NCI-H1048 (cell line): Measurements from ENCODE around the gene ARHGAP40.

ENCODE experiments used
- DNase-seq: peaks from one replicate; lab custom pipeline; 2025; lab: John Stamatoyannopoulos, UW

The ARHGAP40 gene

DNA sequence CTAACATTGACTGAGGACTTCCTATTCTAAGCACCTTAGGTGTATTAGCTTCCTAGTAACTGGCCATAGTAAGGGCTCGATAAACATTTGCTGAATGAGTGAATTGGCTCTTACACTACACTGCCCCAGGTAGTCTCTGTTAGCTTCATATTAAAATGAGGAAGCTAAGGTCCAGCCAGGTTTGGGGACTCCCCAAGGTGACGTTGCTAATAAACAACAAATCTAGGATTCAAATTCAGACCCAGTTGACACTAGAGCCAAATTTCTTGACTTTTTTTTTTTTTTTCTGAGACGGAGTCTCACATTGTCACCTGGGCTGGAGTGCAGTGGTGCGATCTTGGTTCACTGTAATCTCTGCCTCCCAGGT is 16.2 kb downstream of the ARHGAP40 start:
- no peak for DNase-seq

- DNase-seq, result no peak
Observed at GRCh38 chr20:38620441-38620840, 18.8 kb downstream of the ARHGAP40 start.

- DNase-seq, result no peak
Observed at GRCh38 chr20:38623061-38623460, 21.5 kb downstream of the ARHGAP40 start.

DNA sequence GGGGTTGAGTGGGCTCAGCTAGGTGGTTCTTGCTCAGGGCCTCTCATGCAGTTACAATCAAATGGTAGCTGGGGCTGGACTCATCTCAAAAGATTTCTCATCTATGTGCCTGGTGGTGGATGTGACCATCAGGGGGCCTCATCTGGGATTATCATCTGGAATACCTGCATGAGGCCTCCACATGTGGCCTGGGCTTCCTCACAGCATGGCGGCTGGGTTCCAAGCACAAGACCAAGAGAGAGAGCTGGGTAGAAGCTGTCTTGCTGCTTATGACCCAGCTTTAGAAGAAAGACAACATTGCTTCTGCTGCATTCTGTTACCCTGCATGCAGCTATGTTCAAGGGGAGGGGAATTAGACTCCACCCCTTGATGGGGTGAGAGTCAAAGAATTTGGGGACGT is 22.5 kb downstream of the ARHGAP40 start:
- DNase-seq, result no peak

GRCh38 chr20:38625896-38626295 is 24.3 kb downstream of the ARHGAP40 start:
- DNase-seq, result no peak

GRCh38 chr20:38626921-38627659 is 25.5 kb downstream of the ARHGAP40 start:
- no peak for DNase-seq

DNA sequence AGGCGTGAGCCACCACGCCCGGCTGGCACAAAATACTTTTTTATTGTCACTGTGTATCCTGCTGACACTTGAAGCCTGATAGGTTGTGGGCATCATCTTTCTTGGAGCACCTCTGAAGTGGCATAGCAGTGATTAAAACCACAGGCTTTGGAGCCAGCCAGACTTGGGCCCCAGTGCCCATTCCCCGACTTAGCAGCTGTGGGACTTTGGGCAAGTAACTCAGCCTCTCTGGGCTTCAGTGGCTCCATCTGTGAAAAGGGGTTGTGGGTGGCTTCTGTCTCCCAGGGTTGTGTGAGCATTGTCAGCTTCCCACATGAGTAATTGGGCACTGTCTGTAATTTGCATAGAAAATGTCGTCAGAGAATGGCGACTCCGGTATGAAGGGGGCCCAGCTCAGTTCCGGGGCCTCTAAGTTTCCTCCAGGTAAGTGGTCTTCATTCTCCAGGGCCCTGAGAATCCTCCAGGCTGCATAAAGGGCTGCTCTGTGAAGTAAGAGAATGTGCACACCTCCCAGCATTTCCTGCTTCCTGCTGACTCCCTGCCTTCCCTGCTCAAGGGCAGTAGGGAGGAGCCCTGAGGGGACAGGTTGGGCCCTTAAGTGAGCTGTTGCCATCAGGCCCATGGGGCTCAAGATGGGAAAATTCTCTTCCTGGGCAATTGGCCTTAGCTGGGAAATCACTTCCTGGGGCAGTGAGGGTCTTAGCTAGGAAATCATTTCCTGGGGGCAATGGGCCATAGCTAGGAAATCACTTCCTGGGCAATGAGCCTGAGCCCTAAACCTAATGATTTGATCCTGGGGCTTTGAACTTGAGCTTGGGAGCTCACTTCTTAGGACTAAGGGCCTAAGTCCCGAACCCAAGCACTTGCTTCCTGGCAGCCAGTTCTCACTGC is 27.2 kb downstream of the ARHGAP40 start:
- no peak for DNase-seq

DNA sequence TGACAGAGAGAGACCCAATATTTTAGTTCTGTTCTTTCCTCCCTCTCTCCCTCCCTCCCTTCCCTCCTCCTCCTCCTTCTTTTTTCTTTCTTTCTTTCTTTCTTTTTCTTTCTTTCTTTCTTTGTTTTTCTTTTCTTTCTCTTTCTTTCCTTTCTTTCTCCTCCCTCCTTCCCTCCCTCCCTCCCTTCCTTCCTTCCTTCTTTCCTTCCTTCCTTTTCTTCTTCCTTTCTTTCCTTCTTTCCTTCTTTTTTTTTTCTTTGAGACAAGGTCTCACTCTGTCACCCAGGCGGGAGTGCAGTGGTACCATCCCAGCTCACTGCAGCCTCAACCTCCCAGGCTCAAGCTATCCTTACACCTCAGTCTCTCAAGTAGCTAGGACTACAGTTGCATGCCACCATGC is 28.4 kb downstream of the ARHGAP40 start:
- DNase-seq, result no peak

DNA sequence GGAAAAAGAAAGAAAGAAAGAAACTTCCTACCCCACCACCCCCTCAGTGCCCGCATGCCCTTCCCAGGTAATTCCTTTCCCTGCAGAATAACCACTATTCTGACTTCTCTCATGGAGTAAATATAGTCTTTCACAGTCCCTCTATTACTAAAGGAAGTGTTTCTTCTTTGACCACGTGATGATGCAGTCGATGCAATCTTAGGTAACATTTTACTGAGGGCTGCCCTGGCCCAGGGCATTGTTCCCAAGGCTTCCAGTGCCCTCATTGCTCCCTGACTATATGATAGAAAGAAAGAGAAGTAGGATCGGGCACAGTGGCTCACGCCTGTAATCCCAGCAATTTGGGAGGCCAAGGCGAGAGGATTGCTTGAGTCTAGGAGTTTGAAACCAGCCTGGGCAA is 29.1 kb downstream of the ARHGAP40 start:
- DNase-seq, result no peak

DNA sequence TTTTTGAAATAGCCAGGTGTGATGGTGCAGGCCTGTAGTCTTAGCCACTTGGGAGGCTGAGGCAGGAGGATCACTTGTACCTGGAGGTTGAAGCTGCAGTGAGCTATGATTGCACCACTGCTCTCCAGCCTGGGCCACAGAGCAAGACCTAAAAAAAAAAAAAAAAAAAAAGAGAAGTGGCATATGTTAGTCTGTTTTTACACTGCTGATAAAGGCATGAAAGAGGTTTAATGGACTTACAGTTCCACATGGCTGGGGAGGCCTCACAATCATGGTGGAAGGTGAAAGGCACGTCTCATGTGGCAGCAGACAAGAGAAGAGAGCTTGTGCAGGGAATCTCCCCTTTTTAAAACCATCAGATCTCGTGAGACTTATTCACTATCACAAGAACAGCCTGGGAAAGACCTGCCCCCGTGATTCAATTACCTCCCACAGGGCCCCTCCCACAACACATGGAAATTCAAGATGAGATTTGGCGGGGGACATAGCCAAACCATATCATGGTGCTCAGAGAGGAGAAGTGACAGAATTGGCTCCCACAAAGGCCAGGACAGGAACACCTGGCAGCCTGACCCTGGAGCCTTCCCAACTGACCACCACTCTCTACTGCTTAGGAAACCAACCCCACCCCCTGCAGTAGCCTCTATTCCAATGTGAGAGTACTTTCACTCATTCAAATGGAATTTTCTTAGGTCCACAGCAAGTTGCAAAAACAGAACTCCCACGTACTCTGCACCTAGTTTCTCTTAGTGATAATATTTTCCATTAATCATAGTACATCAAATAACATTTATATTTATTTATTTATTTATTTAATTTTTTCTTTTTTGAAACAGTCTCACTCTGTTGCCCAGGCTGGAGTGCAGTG is 29.8 kb downstream of the ARHGAP40 start:
- DNase-seq, result no peak

DNA sequence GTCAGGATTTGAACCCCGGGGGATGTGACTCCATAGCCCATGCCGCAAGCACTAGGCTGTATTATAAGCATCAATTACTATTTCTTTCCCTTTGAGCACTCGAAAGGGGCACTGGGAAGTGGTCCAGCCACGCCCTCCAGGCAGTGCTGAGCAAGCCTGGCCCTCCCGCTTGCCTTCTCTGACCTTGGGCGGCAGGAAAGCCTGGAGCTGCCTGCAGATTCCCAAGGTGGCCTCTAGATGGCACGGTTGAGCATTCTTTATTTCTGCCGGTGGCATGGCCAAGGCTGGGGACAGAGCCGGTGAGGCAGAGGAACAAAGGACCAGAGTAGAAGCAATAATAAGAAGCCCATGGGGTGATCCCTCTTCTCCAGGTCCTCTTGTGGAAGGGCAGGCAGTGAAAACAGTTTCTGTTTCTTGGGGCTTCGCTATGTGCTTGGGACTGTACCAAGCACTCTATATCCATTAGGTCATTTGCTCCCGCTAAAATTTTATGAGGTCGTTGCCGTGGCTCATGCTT is 32.0 kb downstream of the ARHGAP40 start:
- DNase-seq, result no peak

- DNase-seq, result no peak
Observed at GRCh38 chr20:38635721-38636288, 34.2 kb downstream of the ARHGAP40 start.

DNA sequence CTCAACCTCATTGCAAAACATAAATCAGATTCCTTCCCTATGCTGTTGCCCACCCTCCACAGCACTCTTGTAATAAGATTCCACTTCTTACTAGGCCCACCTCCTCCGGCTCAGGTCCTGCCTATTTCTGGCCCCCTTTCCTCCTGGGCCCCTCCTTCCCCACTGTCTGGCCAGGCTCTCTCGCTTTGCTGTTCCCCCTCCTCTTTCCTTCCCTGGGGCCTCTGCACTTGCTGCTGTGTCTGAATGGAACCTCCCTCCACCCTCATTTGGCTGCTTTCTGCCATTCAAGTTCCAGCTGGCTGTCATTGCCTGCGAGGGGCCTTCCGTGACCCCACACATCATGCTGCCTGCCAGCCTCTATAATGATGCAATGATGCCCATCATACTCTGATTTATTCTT is 38.9 kb downstream of the ARHGAP40 start:
- DNase-seq, result no peak

DNA sequence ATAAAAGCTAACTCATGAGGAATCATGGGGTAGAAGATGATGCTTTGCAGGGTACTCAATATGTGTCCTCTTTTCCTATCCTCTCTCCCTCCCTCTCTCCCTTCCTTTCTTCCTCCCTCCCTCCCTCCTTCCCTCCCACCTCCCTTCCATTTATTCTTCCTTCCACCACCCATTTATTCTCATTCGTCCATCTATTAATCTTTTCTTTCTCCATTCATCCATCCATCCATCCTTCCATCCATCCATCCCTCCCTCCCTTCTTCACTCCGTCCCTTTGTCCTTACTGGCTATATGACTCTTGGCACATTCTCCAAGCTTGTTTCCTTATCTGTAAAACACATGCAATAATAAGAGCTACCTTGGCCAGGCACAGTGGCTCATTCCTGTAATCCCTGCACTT is 40.9 kb downstream of the ARHGAP40 start:
- DNase-seq, result no peak

DNA sequence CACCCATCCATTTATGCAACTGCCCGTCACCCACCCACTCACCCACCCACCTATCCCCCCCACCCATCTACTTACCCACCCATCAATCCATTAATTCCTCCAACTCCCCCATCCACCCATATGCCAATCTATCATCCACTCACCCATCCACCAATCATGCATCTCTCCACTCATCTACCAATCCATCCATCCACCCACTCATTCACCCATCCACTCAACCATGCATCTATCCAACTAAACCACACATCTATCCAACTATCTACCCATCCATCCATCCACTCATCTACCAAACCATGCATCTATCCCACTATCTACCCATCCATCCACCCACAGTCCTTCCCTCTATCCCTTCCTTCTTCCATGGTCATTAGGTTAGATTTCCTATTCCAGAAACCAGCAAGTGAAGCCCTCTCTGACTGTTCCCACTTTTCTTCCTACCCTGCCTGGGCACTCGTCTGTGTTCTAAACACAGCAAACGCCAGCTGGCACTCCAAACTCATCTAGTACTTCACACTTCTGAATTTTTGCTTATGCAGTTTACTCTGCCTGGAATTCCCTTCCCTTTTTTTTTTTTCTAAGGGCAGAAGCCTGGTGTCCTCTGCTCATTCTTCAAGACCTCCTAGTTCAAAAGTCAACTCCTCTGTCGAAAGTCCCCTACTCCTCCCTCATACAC is 43.1 kb downstream of the ARHGAP40 start:
- no peak for DNase-seq

DNA sequence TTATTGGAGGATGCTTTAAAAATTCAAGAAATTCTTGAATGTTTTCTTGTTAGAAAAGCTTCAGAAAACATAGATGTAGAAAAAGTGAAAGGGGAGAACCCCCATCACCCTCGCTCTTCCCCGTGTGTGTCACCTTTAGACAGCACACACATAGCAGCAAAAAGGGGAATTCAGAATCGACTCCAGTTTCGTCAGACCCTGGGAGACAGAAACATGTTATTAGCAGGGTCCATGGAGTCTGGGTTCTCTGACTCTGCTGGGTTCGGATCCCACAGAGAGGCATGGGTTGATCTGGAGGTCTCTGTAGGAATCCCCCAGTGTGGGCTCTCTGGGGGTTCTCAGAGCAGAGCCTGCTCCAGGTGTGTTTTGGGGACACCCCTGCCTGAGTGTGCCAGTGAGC is 43.7 kb downstream of the ARHGAP40 start:
- DNase-seq, result no peak

- peak; percentile 68 for DNase-seq
Observed at GRCh38 chr20:38645980-38646858, 44.6 kb downstream of the ARHGAP40 start.

DNA sequence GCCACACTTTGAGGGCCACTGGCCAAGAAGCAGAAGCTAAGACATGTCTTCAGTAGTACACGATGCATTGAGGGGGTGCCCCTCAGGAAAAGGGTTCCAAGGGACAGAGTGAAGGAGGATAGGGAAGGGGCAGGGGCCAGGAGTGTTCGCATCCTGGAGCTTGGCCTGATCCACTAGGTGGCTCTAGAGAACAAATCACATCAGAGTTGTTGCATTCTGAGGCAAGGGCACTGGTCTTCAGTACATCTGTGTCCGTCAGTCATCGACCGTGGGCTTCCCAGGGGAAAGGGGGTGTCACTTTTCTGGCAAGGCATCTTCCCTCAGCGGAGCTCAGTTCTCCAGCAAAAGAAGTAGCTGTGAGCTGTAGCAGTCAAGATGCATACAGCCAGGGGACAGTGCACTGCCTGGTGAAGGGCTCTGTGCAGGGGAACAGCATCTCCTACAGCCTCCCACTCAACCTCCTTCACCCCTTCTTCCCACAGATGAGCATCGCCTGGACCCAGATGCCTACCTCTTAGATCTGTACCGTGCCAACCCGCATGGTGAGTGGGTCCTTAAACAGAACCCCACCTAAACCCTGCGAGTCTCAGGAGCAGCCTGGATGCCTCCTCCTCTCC is 47.8 kb downstream of the ARHGAP40 start:
- DNase-seq, result no peak

- no peak for DNase-seq
Observed at GRCh38 chr20:38650010-38650409, 48.4 kb downstream of the ARHGAP40 start.

- DNase-seq, result no peak
Observed at GRCh38 chr20:38651154-38651553, 49.5 kb downstream of the ARHGAP40 start.
